HepG2 (cell line): ENCODE results near the gene CCL19. TPM values are rescaled to one million over a fixed set of nuclear protein-coding genes. Genes with fewer than 3 reads are reported as not detected.

Experiments
- ATAC-seq: fragments of 200-7000 bp; cut with Tn5 transposase; 3 replicates; pipeline ENCODE4 v1.9.1; 2020; ENCODE audit warnings: mild to moderate bottlenecking, moderate library complexity
- BruUV-seq: library from RNA; stranded (reverse); fragments of 400-500 nt; replicated peaks from 2 replicates; lab custom pipeline; 2021; lab: Mats Ljungman, UMichigan
- CTCF ChIA-PET: fragments of 300-600 bp; formaldehyde crosslinking; extraction: SDS; loops from one replicate; lab custom pipeline; 2021; ENCODE audit warnings: low total read pairs, inconsistent platforms, low intra/inter-chr PET ratio; lab: Yijun Ruan, JAX
- POLR2A ChIA-PET: fragments of 350-600 bp; sonication (Branson Sonifier 250); formaldehyde crosslinking; loops from one replicate; lab custom pipeline; 2020; ENCODE audit warnings: antibody characterized with exemption, inconsistent platforms; lab: Yijun Ruan, JAX
- DNase-seq: peaks from one replicate; pipeline ENCODE4 v3.0.0-alpha.2; 2015; ENCODE audit warnings: low spot score
- FAIRE-seq: peaks from 3 replicates; lab custom pipeline; 2011; peaks lifted over from hg19 to GRCh38; lab: Jason Lieb, UNC
- H2AFZ ChIP-seq: one replicate; pipeline ENCODE4 v1.6.1; 2011; ENCODE audit warnings: low read length, inconsistent platforms
- H3K27ac ChIP-seq: fragments of 300-600 bp; 3 replicates; pipeline ENCODE4 v1.8.0; 2011; ENCODE audit warnings: mixed run types, mild to moderate bottlenecking, mixed read lengths, low read length, inconsistent platforms; ENCODE audit not compliant: insufficient read depth; ENCODE audit errors: extremely low read length
- H3K27me3 ChIP-seq, 2 experiments: fragments of 200-600 bp in 1 of 2; 2 replicates in 1 of 2; 3 replicates in 1 of 2; pipeline versions ENCODE4 v1.6.0 to v1.8.0; 2011; ENCODE audit warnings: low read length in 2 of 2, mild to moderate bottlenecking in 2 of 2, moderate library complexity in 2 of 2, inconsistent platforms in 1 of 2; ENCODE audit not compliant: insufficient read depth in 2 of 2, control insufficient read depth in 1 of 2
- H3K36me3 ChIP-seq, 2 experiments: fragments of 200-600 bp in 1 of 2; replicated peaks in 1 of 2; 2 replicates in 1 of 2; 3 replicates in 1 of 2; pipeline versions ENCODE4 v1.5.1 to v1.8.0; 2011; ENCODE audit warnings: low read length in 2 of 2, inconsistent platforms in 1 of 2; ENCODE audit not compliant: insufficient read depth in 2 of 2, control insufficient read depth in 1 of 2
- H3K4me1 ChIP-seq: 2 replicates; pipeline ENCODE4 v1.5.1; 2012; ENCODE audit warnings: low read length, inconsistent platforms; ENCODE audit not compliant: insufficient read depth
- H3K4me2 ChIP-seq: 2 replicates; pipeline ENCODE4 v1.6.0; 2011; ENCODE audit warnings: low read depth, low read length, inconsistent platforms
- H3K4me3 ChIP-seq, 3 experiments: fragments of 200-600 bp in 1 of 3; sonication (generic), shearing (Covaris generic) in 1 of 3; replicated peaks in 1 of 3; 2 replicates each; pipeline ENCODE4 v1.5.1; 2011 to 2016; ENCODE audit warnings: low read length in 3 of 3, inconsistent platforms in 2 of 3, low read depth in 2 of 3, mild to moderate bottlenecking in 2 of 3, control low read depth in 1 of 3, mixed read lengths in 1 of 3; ENCODE audit not compliant: insufficient read depth in 1 of 3
- H3K79me2 ChIP-seq: one replicate; pipeline ENCODE4 v1.6.1; 2011; ENCODE audit warnings: low read length, inconsistent platforms; ENCODE audit not compliant: insufficient read depth
- H3K9ac ChIP-seq: 2 replicates; pipeline ENCODE4 v1.6.0; 2011; ENCODE audit warnings: mild to moderate bottlenecking, low read depth, low read length, inconsistent platforms; ENCODE audit not compliant: insufficient read depth
- H3K9me3 ChIP-seq: 2 replicates; pipeline ENCODE4 v1.5.1; 2012; ENCODE audit warnings: mild to moderate bottlenecking, low read length
- H4K20me1 ChIP-seq: 2 replicates; pipeline ENCODE4 v1.6.0; 2011; ENCODE audit warnings: inconsistent platforms, mild to moderate bottlenecking, low read length, moderate library complexity; ENCODE audit not compliant: insufficient read depth
- GRHL1 ChIP-seq: sonication (generic); formaldehyde crosslinking; conservative IDR thresholded peaks from 2 replicates; pipeline ENCODE4 v1.8.0; 2022; ENCODE audit warnings: missing genetic modification reagents
- MYC ChIP-seq: sonication (generic); formaldehyde crosslinking; IDR thresholded peaks from 2 replicates; pipeline ENCODE4 v1.9.0; 2021; ENCODE audit warnings: missing genetic modification reagents, borderline replicate concordance
- NCOA1 ChIP-seq: sonication (generic); formaldehyde crosslinking; IDR thresholded peaks from 2 replicates; pipeline ENCODE4 v1.9.0; 2021; ENCODE audit warnings: missing genetic modification reagents
- RNF219 ChIP-seq: sonication (generic); formaldehyde crosslinking; IDR thresholded peaks from 2 replicates; pipeline ENCODE4 v1.5.0; 2020; ENCODE audit warnings: mild to moderate bottlenecking, missing genetic modification reagents
- SYNCRIP ChIP-seq: fragments of 200-400 bp; formaldehyde crosslinking; IDR thresholded peaks from 2 replicates; pipeline ENCODE4 v1.6.1; 2018; ENCODE audit warnings: mild to moderate bottlenecking, low read depth, low read length; ENCODE audit not compliant: insufficient read depth
- THAP9 ChIP-seq: sonication (generic); formaldehyde crosslinking; IDR thresholded peaks from 2 replicates; pipeline ENCODE4; 2020; ENCODE audit warnings: missing genetic modification reagents, mild to moderate bottlenecking, borderline replicate concordance
- TOPORS ChIP-seq: sonication (generic); formaldehyde crosslinking; IDR thresholded peaks from 2 replicates; pipeline ENCODE4 v1.8.0; 2023; ENCODE audit warnings: mild to moderate bottlenecking, missing genetic modification reagents
- ZFP36L1 ChIP-seq: sonication (generic); formaldehyde crosslinking; IDR thresholded peaks from 2 replicates; pipeline ENCODE4 v1.8.0; 2022; ENCODE audit warnings: mild to moderate bottlenecking, missing genetic modification reagents, moderate library complexity
- ZNF414 ChIP-seq: sonication (generic); formaldehyde crosslinking; IDR thresholded peaks from 2 replicates; pipeline ENCODE4 v1.5.0; 2020; ENCODE audit warnings: missing genetic modification reagents
- ZNF441 ChIP-seq: sonication (generic); formaldehyde crosslinking; IDR thresholded peaks from 2 replicates; pipeline ENCODE4 v1.7.0; 2021; ENCODE audit warnings: missing genetic modification reagents, borderline replicate concordance
- ZNF713 ChIP-seq: sonication (generic); formaldehyde crosslinking; IDR thresholded peaks from 2 replicates; pipeline ENCODE4 v1.4.0; 2020; ENCODE audit warnings: mild to moderate bottlenecking, missing genetic modification reagents
- ZSCAN5A ChIP-seq: sonication (generic); formaldehyde crosslinking; IDR thresholded peaks from 2 replicates; pipeline ENCODE4 v1.8.0; 2022; ENCODE audit warnings: mild to moderate bottlenecking, missing genetic modification reagents, borderline replicate concordance
- WGBS: methylation state at CpG from one replicate; pipeline ENCODE4 v1.1.6; 2017; ENCODE audit warnings: low lambda C conversion rate; 5-methylcytosine and 5-hydroxymethylcytosine counted together
- in situ Hi-C: cut with HindIII; loops from 2 replicates; pipeline ENCODE4 v1.10.0; 2017; ENCODE audit warnings: low pct_unique_long_range_greater_than_20kb; ENCODE audit not compliant: extremely low pct_ligation_motif_present
- intact Hi-C: fragments of 100-400 bp; cut with micrococcal nuclease; formaldehyde crosslinking; loops from one replicate; pipeline ENCODE4 v1.10.0; 2022; ENCODE audit not compliant: unreplicated experiment
- polyA plus RNA-seq, 8 experiments: library from polyadenylated mRNA; depleted of rRNA in 3 of 8; stranded (reverse) in 7 of 8; unstranded in 1 of 8; fragments of >200 nt; fragmentation: Illumina TruSeq in 4 of 8; extraction: Trizol in 4 of 8; gene quantifications; 2 replicates each; pipeline versions ENCODE4 v1.2.1 to v1.2.3, GENCODE V29; 2011 to 2016; ENCODE audit warnings: low read depth in 4 of 8, missing spikeins in 1 of 8, mixed read lengths in 1 of 8; ENCODE audit not compliant: insufficient read depth in 1 of 8
- total RNA-seq, 5 experiments: library from RNA; depleted of rRNA; stranded (reverse); fragments of >200 nt; fragmentation: Illumina TruSeq; extraction: Trizol; gene quantifications; 2 replicates each; pipeline ENCODE4 v1.2.3, GENCODE V29; 2016; ENCODE audit warnings: low read depth in 1 of 5

The CCL19 gene
- total and polyA plus RNA-seq, 2 of the 13 experiments (the other 11 are each of a cell fraction or from before 2014, with no cell fraction given) = not detected

GRCh38 chr9:34646211-34647083 is 44.6 kb downstream of the CCL19 start, which contains the start of gene GALT:
TSS of gene GALT (plus strand) at chr9:34646675. CDS start at chr9:34646705, 30 bp downstream.
- intact Hi-C loops = no loop called here
- TF ChIP-seq RNF219 (no peak), NCOA1 (CRISPR knock-in tag) (peak; percentile 62; the same call in 1 of the 2 replicates), GRHL1 (no peak), ZNF713 (CRISPR knock-in tag) (no peak), TOPORS (CRISPR knock-in tag) (no peak), ZFP36L1 (CRISPR knock-in tag) (peak; percentile 73; the same call in 1 of the 2 replicates), ZNF414 (CRISPR knock-in tag) (peak; percentile 39; the same call in 1 of the 2 replicates), SYNCRIP (no peak), ZSCAN5A (CRISPR knock-in tag) (no peak), MYC (peak; percentile 72), ZNF441 (peak; percentile 58; the same call in 1 of the 2 replicates), THAP9 (peak; percentile 79; the same call in 1 of the 2 replicates)

More at GRCh38 chr9:34646211-34647083, 44.6 kb downstream of the CCL19 start, which contains the start of gene GALT:
- peak within 1 kb of the TSS; percentile 95 for H3K27ac ChIP-seq
- peak within 1 kb of the TSS; percentile 75 to 88 (median 78) for H3K4me3 ChIP-seq
- ATAC-seq (peak; percentile 82), FAIRE-seq (peak; percentile 79), DNase-seq (peak; percentile 87)
- peaks cover 75% of the 10 kb centered on the region for H3K4me1 ChIP-seq
- no peaks in the 10 kb centered on the region for H4K20me1 ChIP-seq
- peaks cover 8 to 18% of the 10 kb centered on the region in 2 experiments for H3K36me3 ChIP-seq
- ChIA-PET POLR2A (interaction anchor here (0.7 to 4.1 kb wide), 11 partner anchors 9 to 55 kb away, joined by 3 to 100 read pairs (median 4); partner anchors contain the start of genes ARID3C, CCL27, DCTN3 and RPP25L), CTCF (interaction anchor here (1.6 to 2.7 kb wide), 4 partner anchors 9 to 55 kb away, joined by 4 to 12 read pairs (median 7); partner anchors contain the start of gene SIGMAR1)
- H3K9ac ChIP-seq = peak within 1 kb of the TSS; percentile 89
- in situ Hi-C loops = no loop called here
- 1% methylated on average over 8 of the region's 43 CpGs for WGBS
- BruUV-seq = no TSS peak
- peak within 1 kb of the TSS; percentile 86 for H3K4me2 ChIP-seq
- H3K9me3 ChIP-seq = no peaks in the 10 kb centered on the region
- H2AFZ ChIP-seq = no peak within 1 kb of the TSS
- H3K27me3 ChIP-seq = no peaks in the 10 kb centered on the region; a peak in 1 of 5 replicates
- peaks cover 16% of the 10 kb centered on the region for H3K79me2 ChIP-seq
